HG03469 (cell line): ENCODE results near the gene USP48.
"Not testable (repeated sequence)": the region's sequence is repeated elsewhere in the genome, so short reads cannot be mapped to it uniquely, and the experiment has no call there.

Experiments used
- ATAC-seq: cut with Tn5 transposase; IDR thresholded peaks from one replicate; pipeline ENCODE4 v1.9.1; 2021; ENCODE audit warnings: mild to moderate bottlenecking, moderate library complexity, moderate number of reproducible peaks; ENCODE audit not compliant: unreplicated experiment

The USP48 gene

GRCh38 chr1:21774835-21775549 is 8.0 kb downstream of the USP48 start:
- no peak for ATAC-seq

GRCh38 chr1:21773585-21773984 is 9.4 kb downstream of the USP48 start:
- no peak for ATAC-seq

- ATAC-seq = not testable (repeated sequence)
Observed at GRCh38 chr1:21771672-21772071, 11.3 kb downstream of the USP48 start.

DNA sequence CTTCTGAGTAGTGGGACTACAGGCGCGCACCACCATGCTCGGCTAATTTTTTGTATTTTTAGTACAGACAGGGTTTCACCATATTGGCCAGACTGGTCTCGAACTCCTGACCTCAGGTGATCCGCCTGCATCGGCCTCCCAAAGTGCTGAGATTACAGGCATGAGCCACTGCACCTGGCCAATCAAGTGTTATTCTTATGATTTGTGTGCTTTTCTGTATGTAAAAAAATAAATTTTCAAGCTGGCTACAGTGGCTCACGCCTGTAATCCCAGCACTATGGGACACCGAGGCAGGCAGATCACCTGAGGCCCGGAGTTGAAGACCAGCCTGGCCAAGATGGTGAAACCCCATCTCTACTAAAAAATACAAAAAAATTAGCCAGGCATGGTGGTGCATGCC is 12.3 kb downstream of the USP48 start:
- ATAC-seq = not testable (repeated sequence)

DNA sequence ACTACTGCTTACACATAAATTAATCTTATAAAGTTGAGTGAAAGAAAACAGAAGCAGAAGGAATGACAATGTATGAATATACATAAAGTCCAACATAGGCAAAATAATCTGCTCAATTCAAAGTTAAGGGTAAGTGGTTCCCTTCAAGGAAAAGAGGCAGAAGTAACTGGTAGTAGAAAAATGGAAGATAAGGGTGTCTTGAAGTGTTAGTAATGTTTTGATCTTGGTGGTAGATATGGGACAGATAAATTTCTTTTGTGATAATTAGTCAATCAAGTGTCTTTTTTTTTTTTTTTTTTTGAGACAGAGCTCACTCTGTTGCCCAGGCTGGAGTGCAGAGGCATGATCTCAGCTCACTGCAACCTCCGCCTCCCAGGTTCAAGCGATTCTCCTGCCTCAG is 12.7 kb downstream of the USP48 start:
- no peak for ATAC-seq

DNA sequence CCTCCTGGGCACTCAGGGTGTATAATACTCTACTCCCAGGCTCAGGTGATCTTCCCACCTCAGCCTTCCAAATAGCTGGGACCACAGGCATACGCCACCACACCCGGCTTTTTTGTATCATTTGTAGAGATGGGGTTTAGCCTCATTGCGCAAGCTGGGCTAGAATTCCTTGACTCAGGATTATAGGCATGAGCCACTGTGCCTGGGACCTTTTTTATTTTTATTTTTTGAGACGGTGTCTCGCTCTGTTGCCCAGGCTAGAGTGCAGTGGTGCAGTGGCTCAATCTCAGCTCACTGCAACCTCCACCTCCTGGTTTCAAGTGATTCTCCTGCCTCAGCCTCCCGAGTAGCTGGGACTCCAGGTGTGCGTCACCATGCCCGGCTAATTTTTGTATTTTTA is 15.8 kb downstream of the USP48 start:
- not testable (repeated sequence) for ATAC-seq

GRCh38 chr1:21766210-21766609 is 16.7 kb downstream of the USP48 start:
- no peak for ATAC-seq

DNA sequence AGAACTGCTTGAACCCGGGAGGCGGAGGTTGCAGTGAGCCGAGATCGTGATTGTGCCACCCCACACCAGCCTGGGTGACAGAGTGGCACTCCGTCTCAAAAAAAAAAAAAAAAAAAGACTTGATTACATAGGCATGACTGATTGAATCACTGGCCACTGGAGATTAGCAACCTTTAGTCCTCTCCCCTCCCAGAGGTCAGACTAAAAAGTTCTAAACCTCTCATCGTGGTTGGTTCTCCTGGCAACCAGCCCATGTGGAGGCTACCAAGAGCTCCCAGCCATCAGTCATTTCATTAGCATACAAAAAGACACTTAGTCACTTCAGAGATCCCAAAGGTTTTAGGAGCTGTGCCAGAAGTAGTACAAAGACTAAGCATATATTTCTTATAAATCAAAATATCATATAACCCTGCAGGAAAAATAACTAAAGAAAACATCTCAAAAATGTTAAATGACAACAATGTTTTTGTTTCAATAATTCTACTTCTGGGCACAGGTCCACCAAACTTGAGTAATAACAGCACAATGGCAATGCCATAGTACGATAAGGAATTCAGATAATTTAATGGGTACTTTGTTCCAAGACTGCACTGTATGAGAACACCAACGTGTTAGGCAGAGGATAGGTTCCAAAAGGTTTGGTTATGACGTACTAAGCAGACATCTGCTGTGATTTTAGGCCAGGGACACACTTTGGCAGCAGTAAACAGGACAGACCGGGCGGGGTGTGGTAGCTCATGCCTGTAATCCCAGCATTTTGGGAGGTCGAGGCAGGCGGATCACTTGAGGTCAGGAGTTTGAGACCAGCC is 18.1 kb downstream of the USP48 start:
- ATAC-seq = no peak

GRCh38 chr1:21763694-21764419 is 19.1 kb downstream of the USP48 start:
- no peak for ATAC-seq

GRCh38 chr1:21763236-21763635 is 19.7 kb downstream of the USP48 start:
- ATAC-seq = no peak

DNA sequence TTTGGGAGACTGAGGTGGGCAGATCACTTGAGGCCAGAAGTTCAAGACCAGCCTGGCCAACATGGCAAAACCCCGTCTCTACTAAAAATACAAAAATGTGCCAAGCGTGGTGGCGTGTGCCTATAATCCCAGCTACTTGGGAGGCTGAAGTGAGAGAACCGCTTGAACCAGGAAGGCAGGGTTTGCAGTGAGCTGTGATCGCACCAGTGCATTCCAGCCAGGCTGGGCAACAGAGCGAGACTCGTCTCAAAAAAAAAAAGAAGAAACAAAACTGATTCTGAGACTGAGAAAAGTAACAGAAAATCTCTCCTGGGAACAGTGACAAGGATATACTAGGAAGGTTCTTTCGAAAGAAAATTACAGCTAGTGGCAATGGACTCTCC is 20.9 kb downstream of the USP48 start:
- no peak for ATAC-seq

GRCh38 chr1:21761052-21761451 is 21.9 kb downstream of the USP48 start:
- no peak for ATAC-seq

DNA sequence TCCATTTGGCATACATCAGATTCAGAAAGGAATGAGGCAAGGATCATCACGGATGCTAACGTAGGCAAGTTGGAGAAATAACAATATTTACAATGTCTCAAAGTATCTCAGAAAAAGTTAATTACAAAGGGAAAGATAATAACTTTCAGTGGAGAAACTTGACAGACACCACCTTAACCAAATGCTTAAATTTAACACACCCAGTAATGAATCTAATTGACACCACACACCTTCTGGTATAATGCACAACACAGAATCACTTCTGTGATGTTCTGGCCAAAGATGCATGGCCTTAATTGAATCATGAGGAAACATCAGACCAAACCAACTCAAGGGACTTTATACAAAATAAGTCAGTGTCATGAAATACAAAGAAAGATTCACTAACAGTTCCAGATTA is 23.1 kb downstream of the USP48 start:
- no peak for ATAC-seq

DNA sequence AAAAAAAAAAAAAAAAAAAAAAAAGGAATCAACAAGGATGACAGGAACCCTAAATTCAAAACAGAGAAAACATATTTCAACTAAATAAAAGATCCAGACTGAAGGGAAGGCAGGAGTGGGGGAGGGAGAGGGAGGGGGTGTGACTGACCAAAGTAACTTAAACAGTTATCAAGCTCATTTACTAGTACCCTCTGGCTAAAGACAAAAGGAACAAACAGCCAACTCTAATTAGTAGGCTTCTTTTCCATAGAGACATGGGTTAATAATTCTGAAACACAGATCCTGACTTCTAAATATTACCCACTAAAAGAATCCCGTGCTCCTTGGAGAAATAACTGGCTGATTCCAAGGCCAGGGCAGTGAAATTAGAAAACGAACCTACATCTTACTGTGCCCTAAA is 23.8 kb downstream of the USP48 start:
- no peak for ATAC-seq

GRCh38 chr1:21758614-21759013 is 24.3 kb downstream of the USP48 start:
- no peak for ATAC-seq

DNA sequence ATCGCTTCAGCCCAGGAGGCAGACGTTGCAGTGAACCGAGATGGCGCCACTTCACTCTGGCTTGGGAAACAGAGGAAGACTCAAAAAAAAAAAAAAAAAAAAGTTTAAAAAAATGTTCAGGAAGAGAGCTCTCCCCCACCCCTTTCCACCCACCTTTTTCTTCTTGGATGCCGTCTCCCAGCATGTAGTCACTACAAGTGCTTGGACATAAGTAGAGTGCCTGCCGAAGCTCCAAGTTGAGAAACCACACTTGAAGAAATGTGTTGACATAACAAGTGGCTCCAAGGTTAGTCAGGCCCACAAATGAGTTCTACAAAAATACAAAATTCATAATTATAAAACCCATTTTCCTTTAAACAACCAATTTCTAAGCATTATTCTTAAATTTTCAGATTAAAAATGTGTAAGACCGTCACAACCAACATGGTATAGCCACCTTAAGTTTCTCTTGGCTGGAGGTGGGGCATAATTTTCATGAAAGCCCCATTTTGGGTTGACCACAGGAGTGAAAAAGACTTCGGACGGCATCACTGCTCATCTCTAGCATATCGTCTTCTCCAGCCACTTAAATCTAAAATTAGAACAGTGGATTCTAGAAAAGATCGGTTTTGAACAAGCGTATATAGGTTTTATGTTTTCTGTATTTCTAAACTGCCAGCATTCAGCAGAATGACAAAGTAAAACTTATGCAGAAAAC is 26.4 kb downstream of the USP48 start:
- ATAC-seq = no peak

- ATAC-seq = no peak
Observed at GRCh38 chr1:21755067-21755466, 27.9 kb downstream of the USP48 start.

GRCh38 chr1:21754583-21754982 is 28.4 kb downstream of the USP48 start:
- no peak for ATAC-seq

- no peak for ATAC-seq
Observed at GRCh38 chr1:21752186-21752585, 30.8 kb downstream of the USP48 start.

GRCh38 chr1:21751281-21751680 is 31.7 kb downstream of the USP48 start:
- ATAC-seq = no peak

DNA sequence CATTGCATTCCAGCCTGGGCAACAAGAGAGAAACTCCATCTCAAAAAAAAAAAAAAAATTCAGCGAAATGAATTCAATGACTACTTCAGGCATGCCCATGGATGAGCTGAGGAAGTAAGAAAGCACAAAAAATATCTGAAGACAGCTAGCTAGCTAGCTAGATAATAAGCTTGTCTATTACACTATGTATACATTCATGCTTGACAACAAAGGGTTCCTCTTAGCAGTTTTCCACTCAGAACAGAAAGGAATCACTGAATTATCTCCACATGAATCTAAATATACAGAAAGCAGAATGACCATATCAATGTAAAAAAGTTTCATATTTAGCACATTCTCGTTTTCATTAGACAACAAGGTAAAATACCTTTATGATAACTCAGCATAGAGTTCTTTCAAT is 32.1 kb downstream of the USP48 start:
- ATAC-seq = no peak
